ENCODE data around the gene ATP11C.

The ATP11C gene

GRCh38 chrX:139783959-139784358, 148.9 kb downstream of the ATP11C start:
- H3K4me3 ChIP-seq (ENCODE audit: low read depth, low read length), result no peak overlapping the region
- no peaks in the 10 kb centered on the region; the same call in 1 of the 2 replicates for H3K36me3 ChIP-seq
- no peak for DNase-seq
- TF ChIP-seq CTCF (IDR thresholded peaks at IDR 0.05; ENCODE audit: low read depth, low read length), result no peak
- H3K4me1 ChIP-seq, result no peaks in the 10 kb centered on the region
- no peaks in the 10 kb centered on the region for H3K27me3 ChIP-seq
- H3K9me3 ChIP-seq, result no peaks in the 10 kb centered on the region

GRCh38 chrX:139783030-139783429, 149.8 kb downstream of the ATP11C start:
- H3K9me3 ChIP-seq, result no peaks in the 10 kb centered on the region
- DNase-seq, result no peak
- no peaks in the 10 kb centered on the region for H3K27me3 ChIP-seq
- TF ChIP-seq CTCF (IDR thresholded peaks at IDR 0.05; ENCODE audit: low read depth, low read length), result no peak
- no peaks in the 10 kb centered on the region for H3K4me1 ChIP-seq
- H3K36me3 ChIP-seq, result no peaks in the 10 kb centered on the region; the same call in 1 of the 2 replicates
- no peak overlapping the region for H3K4me3 ChIP-seq (ENCODE audit: low read depth, low read length)

- Histone ChIP-seq H3K27me3 (no peaks in the 10 kb centered on the region), H3K9me3 (no peaks in the 10 kb centered on the region), H3K4me3 (ENCODE audit: low read depth, low read length) (no peak overlapping the region), H3K36me3 (no peaks in the 10 kb centered on the region), H3K4me1 (no peaks in the 10 kb centered on the region)
- TF ChIP-seq CTCF (IDR thresholded peaks at IDR 0.05; ENCODE audit: low read depth, low read length), result no peak
- no peak for DNase-seq
Measured at GRCh38 chrX:139776599-139776998, 156.3 kb downstream of the ATP11C start.

- no peaks in the 10 kb centered on the region for H3K36me3 ChIP-seq
- H3K4me1 ChIP-seq, result no peaks in the 10 kb centered on the region
- DNase-seq, result no peak
- no peaks in the 10 kb centered on the region for H3K27me3 ChIP-seq
- no peak overlapping the region for H3K4me3 ChIP-seq (ENCODE audit: low read depth, low read length)
- no peaks in the 10 kb centered on the region for H3K9me3 ChIP-seq
- TF ChIP-seq CTCF (IDR thresholded peaks at IDR 0.05; ENCODE audit: low read depth, low read length), result no peak
Measured at GRCh38 chrX:139770366-139770765, 162.5 kb downstream of the ATP11C start.

GRCh38 chrX:139766545-139766983, 166.3 kb downstream of the ATP11C start:
- no peak for TF ChIP-seq CTCF (IDR thresholded peaks at IDR 0.05; ENCODE audit: low read depth, low read length)
- Histone ChIP-seq H3K27me3 (no peaks in the 10 kb centered on the region), H3K4me1 (no peaks in the 10 kb centered on the region), H3K9me3 (no peaks in the 10 kb centered on the region), H3K4me3 (ENCODE audit: low read depth, low read length) (no peak overlapping the region), H3K36me3 (no peaks in the 10 kb centered on the region)
- no peak for DNase-seq

- DNase-seq, result no peak
- no peak overlapping the region for H3K4me3 ChIP-seq (ENCODE audit: low read depth, low read length)
- H3K9me3 ChIP-seq, result no peaks in the 10 kb centered on the region
- no peak for TF ChIP-seq CTCF (IDR thresholded peaks at IDR 0.05; ENCODE audit: low read depth, low read length)
- H3K27me3 ChIP-seq, result no peaks in the 10 kb centered on the region
- H3K36me3 ChIP-seq, result no peaks in the 10 kb centered on the region
- H3K4me1 ChIP-seq, result no peaks in the 10 kb centered on the region
Measured at GRCh38 chrX:139762400-139763183, 170.3 kb downstream of the ATP11C start.
